ENCODE data around the gene MYRF. TPM values are rescaled to one million over a fixed set of nuclear protein-coding genes. Genes with fewer than 3 reads are reported as not detected.

Gene MYRF
- total and polyA plus RNA-seq, 8 donors: 6.4 to 527 (median 59.7) TPM

- Histone ChIP-seq H3K4me1 (peaks cover 0 to 35% (median 6%) of the 10 kb centered on the region in 4 donors), H3K27me3 (no peaks in the 10 kb centered on the region), H3K27ac (no peak overlapping the region), H3K4me3 (no peak overlapping the region), H3K9me3 (no peaks in the 10 kb centered on the region), H3K36me3 (peaks cover 0 to 50% (median 7%) of the 10 kb centered on the region in 4 donors)
- no peak for DNase-seq
- 91 to 94% (median 93%) methylated on average over 10 to 15 of the region's 15 CpGs for WGBS, 5 donors
- intact Hi-C loops (cut with DNase I; ENCODE audit: low total_unique reads): no loop called here
- no peak for TF ChIP-seq CTCF (IDR thresholded peaks at IDR 0.05)
- TF ChIP-seq POLR2AphosphoS5 (IDR thresholded peaks at IDR 0.05): no peak
- no peak for TF ChIP-seq POLR2A (IDR thresholded peaks at IDR 0.05)
- no peak for TF ChIP-seq EP300 (IDR thresholded peaks at IDR 0.05)
Measured at GRCh38 chr11:61837411-61838005, 85.1 kb downstream of the MYRF start.

Other genes starting within 250 kb of the MYRF start
- 1 to 10 TPM in 1 of 5 donors, under 1 TPM in 2, not detected in 2; 0.43 to 1.3 (median 0.92) TPM for gene LRRC10B, start 243.9 kb upstream of the MYRF start, total RNA-seq
- gene LRRC10B, start 243.9 kb upstream of the MYRF start, polyA plus RNA-seq: under 1 TPM; 0.44 to 0.76 (median 0.73) TPM
- gene SYT7, start 171.6 kb upstream of the MYRF start, total RNA-seq: 1 to 10 TPM in 3 of 5 donors, under 1 TPM in 1, not detected in 1; 0.92 to 8.4 (median 2.9) TPM
- 1 to 10 TPM; 1.2 to 1.5 (median 1.4) TPM for gene SYT7, start 171.6 kb upstream of the MYRF start, polyA plus RNA-seq
- gene DAGLA, start 72.2 kb upstream of the MYRF start, total RNA-seq: 10 to 100 TPM in 1 of 5 donors, 1 to 10 TPM in 2, under 1 TPM in 2; under 0.01 to 27.2 (median 1.3) TPM
- gene DAGLA, start 72.2 kb upstream of the MYRF start, polyA plus RNA-seq: 1 to 10 TPM in 1 of 3 donors, under 1 TPM in 2; 0.15 to 3.2 (median 0.75) TPM
- gene TMEM258, start 40.0 kb downstream of the MYRF start, total RNA-seq: 10 to 100 TPM in 4 of 5 donors, not detected in 1; 24.1 to 50.3 (median 42.8) TPM
- gene TMEM258, start 40.0 kb downstream of the MYRF start, polyA plus RNA-seq: 100 to 1,000 TPM; 184 to 274 (median 210) TPM
- gene FEN1, start 40.3 kb downstream of the MYRF start, total RNA-seq: 10 to 100 TPM in 2 of 5 donors, 1 to 10 TPM in 2, not detected in 1; 4.2 to 24.6 (median 10.4) TPM
- 10 to 100 TPM in 1 of 3 donors, 1 to 10 TPM in 2; 5.0 to 14.3 (median 10.0) TPM for gene FEN1, start 40.3 kb downstream of the MYRF start, polyA plus RNA-seq
- 10 to 100 TPM in 4 of 5 donors, not detected in 1; 11.7 to 56.5 (median 17.3) TPM for gene FADS1, start 64.4 kb downstream of the MYRF start, total RNA-seq
- 1 to 10 TPM; 1.8 to 6.4 (median 4.1) TPM for gene FADS1, start 64.4 kb downstream of the MYRF start, polyA plus RNA-seq
- gene FADS2, start 75.7 kb downstream of the MYRF start, total RNA-seq: 10 to 100 TPM in 3 of 5 donors, 1 to 10 TPM in 1, not detected in 1; 9.6 to 15.2 (median 14.0) TPM
- 10 to 100 TPM in 1 of 3 donors, 1 to 10 TPM in 2; 3.5 to 17.1 (median 6.4) TPM for gene FADS2, start 75.7 kb downstream of the MYRF start, polyA plus RNA-seq
- gene FADS3, start 138.9 kb downstream of the MYRF start, total RNA-seq: 100 to 1,000 TPM in 1 of 5 donors, 10 to 100 TPM in 3, 1 to 10 TPM in 1; 2.6 to 140 (median 22.8) TPM
- 10 to 100 TPM in 1 of 3 donors, 1 to 10 TPM in 2; 7.5 to 23.3 (median 7.9) TPM for gene FADS3, start 138.9 kb downstream of the MYRF start, polyA plus RNA-seq
- 10 to 100 TPM in 2 of 5 donors, 1 to 10 TPM in 1, under 1 TPM in 1, not detected in 1; 0.58 to 12.8 (median 7.1) TPM for gene RAB3IL1, start 164.9 kb downstream of the MYRF start, total RNA-seq
- gene RAB3IL1, start 164.9 kb downstream of the MYRF start, polyA plus RNA-seq: 10 to 100 TPM in 2 of 3 donors, 1 to 10 TPM in 1; 5.3 to 13.3 (median 11.6) TPM
- gene BEST1, start 197.7 kb downstream of the MYRF start, total RNA-seq: 10 to 100 TPM in 2 of 5 donors, 1 to 10 TPM in 2, not detected in 1; 1.2 to 27.4 (median 6.6) TPM
- gene BEST1, start 197.7 kb downstream of the MYRF start, polyA plus RNA-seq: 1 to 10 TPM; 3.4 to 3.8 (median 3.7) TPM
- gene FTH1, start 215.0 kb downstream of the MYRF start, total RNA-seq: 1,000 to 10,000 TPM in 4 of 5 donors, 100 to 1,000 TPM in 1; 703 to 2,177 (median 1,757) TPM
- 1,000 to 10,000 TPM; 4,996 to 8,523 (median 5,775) TPM for gene FTH1, start 215.0 kb downstream of the MYRF start, polyA plus RNA-seq

All from stomach (tissue), 9 donors.